ENCODE data around the gene LATS2.
"Not testable (repeated sequence)": the region's sequence is repeated elsewhere in the genome, so short reads cannot be mapped to it uniquely, and the experiment has no call there.

Gene LATS2

GRCh38 chr13:21055016-21055415 is 6.4 kb downstream of the LATS2 start:
- no peak for TF ChIP-seq CTCF (IDR thresholded peaks at IDR 0.05; ENCODE audit: insufficient read depth, missing control alignments)
- no peak for FAIRE-seq
- no peak for DNase-seq (ENCODE audit: insufficient read length, low spot score)

- DNase-seq (ENCODE audit: insufficient read length, low spot score) = no peak
- FAIRE-seq = no peak
- TF ChIP-seq CTCF (IDR thresholded peaks at IDR 0.05; ENCODE audit: insufficient read depth, missing control alignments) = no peak
Observed at GRCh38 chr13:21054313-21054712, 7.1 kb downstream of the LATS2 start.

GRCh38 chr13:21053231-21053630 is 8.2 kb downstream of the LATS2 start:
- DNase-seq (ENCODE audit: insufficient read length, low spot score) (no peak), FAIRE-seq (no peak)
- no peak for TF ChIP-seq CTCF (IDR thresholded peaks at IDR 0.05; ENCODE audit: insufficient read depth, missing control alignments)

- FAIRE-seq (no peak), DNase-seq (ENCODE audit: insufficient read length, low spot score) (no peak)
- no peak for TF ChIP-seq CTCF (IDR thresholded peaks at IDR 0.05; ENCODE audit: insufficient read depth, missing control alignments)
Observed at GRCh38 chr13:21051675-21052074, 9.7 kb downstream of the LATS2 start.

GRCh38 chr13:21050288-21051197 is 10.8 kb downstream of the LATS2 start:
- DNase-seq (ENCODE audit: insufficient read length, low spot score) (no peak), FAIRE-seq (no peak)
- TF ChIP-seq CTCF (IDR thresholded peaks at IDR 0.05; ENCODE audit: insufficient read depth, missing control alignments) = no peak

GRCh38 chr13:21049731-21050130 is 11.7 kb downstream of the LATS2 start:
- DNase-seq (ENCODE audit: insufficient read length, low spot score); FAIRE-seq: not testable (repeated sequence)

- FAIRE-seq = no peak
- no peak for DNase-seq (ENCODE audit: insufficient read length, low spot score)
- no peak for TF ChIP-seq CTCF (IDR thresholded peaks at IDR 0.05; ENCODE audit: insufficient read depth, missing control alignments)
Observed at GRCh38 chr13:21048901-21049698, 12.3 kb downstream of the LATS2 start.

All from D721Med (cell line).